AG08395 (cell line): ENCODE results near the gene FTCD.

Experiments used
- DNase-seq: peaks from one replicate; pipeline ENCODE4 v3.0.0; 2012; ENCODE audit warnings: mixed read lengths, low spot score

Gene FTCD

DNA sequence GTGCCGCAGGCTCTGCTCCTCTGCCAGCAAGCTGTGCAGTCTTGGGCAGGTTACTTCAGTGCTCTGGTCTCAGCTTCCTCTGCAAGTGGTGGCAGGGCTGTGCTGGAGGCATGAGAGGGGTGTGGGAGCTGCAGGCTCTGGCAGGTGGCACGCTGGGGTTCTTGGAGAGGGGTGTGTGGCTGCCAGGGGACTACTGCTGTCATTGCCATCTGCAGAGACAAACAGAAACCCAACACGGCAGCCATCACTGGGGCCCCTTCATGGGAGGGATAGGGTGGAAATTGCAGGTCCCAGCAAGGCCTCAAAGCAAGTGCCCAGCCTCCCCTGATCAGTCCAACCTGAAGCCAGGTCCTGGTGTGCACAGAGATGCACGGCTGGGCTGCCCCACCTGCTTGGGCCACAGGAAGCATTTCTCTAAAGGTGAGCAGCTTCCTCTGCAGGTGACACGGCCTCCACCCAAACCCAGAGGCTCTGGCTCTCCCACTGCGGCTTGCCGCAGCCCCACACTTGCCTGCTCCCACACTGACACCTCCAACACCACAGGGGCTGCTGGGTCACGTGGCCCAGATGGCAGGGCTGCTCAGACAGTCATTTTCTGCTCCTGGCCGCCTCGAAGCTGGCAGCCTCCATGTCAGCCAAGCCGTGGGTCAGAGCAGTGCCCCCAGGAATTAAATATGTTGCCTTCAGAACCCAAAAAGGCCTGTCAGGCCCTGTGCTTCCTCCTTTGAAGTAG, 61.5 kb downstream of the FTCD start:
- DNase-seq, result no peak

DNA sequence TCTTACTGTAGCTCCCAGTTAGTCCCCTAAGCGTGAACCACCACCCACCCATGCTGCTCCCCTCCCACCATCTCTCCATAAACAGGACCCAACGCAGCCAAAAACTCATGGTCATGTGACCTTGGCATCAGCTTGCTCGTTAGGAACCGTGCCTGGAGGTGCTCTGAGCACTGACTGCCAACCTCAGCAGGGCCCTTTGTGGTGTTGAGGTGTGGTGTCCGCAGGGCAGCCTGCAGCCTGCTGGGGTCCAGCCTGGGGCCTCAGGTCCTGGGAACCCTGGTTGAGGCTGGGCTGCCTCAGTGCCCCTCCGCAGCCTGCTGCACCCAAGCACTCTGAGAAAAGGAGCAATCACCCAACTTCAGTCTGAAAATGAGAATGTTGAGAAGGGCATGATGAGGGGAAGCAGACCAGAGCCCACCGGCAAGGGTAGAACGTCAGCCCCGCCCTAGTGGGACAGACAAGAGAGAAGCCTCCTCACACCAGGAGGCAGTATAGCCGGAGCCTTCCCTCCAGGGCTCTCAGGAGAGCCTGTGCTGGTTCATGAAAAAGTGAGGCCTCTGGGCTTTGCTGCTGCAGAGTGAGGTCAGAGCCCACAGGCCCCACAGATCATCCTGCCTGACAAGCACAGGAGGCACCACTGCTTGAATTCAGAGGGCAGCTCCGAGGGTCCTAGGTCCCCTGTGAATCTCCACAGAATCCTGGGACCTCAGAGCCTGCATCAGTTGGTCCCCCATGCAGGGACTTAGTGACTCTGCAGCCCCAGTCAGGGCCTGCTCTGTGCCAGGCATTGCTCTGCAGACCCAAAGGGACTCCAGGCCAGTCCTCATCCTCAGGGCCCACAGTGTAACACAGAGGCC, 62.3 kb downstream of the FTCD start:
- DNase-seq, result no peak

DNA sequence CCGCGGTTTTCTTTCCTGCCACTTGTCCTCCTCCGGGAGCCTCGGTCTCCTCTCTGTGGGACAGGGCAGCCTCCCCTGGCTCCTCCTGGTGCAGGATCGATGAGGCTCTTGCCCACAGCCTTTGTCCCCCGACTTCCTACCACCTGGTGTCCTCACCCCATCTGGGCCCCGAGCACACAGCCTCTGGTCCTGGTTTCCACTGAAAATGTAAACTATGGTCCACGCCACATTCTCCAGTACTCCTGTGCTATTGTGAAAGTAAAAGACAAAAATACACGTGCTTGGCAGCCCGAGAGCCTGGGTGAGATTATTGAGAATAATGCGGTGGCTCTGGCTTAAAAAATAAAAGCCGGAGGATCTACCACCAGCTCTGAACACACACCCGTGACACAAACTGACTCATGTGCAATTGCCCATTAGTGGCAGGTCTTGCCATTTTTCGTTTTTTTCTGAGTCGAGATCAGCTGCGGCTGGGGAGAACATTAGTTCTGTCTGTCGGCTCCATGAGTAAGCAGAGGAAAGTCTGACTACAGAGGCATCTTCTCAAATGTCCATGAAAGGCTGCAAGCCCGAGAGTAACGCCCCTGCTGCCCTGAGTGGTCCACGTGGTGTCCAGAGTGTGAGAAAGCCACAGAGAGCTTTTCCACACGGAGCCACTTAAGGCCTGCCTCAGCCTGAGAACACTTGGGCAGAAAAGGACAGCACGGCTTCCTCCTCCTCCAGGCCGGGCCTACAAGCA, 63.2 kb downstream of the FTCD start:
- DNase-seq, result peak; percentile 95

DNA sequence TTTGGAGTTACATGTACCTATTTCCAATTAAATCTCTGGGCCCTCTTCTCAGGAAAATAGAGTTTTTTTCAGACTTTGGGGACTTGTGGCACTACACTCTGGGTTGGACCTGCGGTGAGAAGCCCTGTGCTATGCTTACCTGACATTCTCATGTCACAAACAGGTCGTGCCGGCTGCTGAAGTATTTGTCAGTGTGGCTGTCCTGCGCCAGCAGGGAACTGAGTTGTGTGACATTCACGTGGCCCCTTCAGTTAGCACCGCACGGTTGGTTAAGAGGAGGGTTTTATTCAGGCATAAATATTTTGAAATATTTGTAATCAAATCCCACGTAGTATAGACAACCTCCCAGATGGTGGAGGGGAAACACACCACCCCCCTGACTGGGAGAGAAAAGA, 63.8 kb downstream of the FTCD start:
- DNase-seq, result no peak

DNA sequence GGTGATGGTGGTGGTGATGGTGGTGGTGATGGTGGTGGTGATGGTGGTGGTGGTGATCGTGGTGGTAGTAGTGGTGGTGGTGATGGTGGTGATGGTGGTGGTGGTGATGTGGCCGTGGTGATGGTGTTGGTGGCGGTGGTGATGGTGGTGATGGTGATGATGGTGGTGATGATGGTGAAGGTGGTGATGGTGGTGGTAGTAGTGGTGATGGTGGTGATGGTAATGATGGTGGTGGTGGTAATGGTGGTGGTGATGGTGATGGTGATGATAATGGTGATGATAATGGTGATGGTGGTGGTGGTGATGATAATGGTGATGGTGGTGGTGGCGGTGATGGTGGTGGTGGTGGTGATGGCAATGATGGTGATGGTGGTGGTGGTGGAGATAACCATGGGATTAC, 64.3 kb downstream of the FTCD start:
- no peak for DNase-seq

DNA sequence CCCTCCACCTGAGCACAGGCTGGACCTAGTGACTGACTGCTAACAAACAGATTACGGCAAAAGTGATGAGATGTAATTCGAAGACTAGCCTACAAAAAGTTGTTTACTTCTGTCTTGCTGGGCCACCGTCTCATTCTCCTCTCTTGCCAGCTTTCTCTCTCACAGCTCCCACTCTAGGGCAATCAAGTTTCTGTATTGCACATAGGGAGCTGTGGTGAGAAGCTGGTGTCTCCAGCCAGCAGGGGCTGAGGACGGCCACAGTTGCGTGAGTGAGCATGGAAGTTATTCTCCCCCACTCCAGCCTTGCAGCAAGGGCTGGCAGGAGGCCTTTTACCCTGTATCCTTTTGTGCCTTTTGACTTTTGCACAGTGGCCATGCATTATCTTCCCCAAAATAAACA, 66.1 kb downstream of the FTCD start:
- DNase-seq, result no peak

DNA sequence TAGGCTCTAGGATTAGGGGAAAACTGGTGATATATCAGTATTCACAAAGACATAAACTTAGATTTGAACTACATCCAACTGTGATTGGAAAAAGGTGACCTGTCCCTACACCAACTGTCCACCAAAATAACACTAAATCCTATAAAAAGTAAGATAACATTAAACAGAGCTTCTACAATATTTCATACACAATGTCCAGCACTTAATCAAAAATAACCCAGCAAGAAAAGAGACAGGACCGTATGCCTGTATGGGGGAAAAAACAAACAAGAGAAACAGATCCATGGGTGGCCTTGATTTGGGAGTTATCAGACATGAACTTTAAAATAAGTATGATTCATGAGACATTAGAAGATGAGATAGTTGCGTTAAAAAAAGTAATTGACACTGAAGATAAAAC, 67.2 kb downstream of the FTCD start:
- no peak for DNase-seq

DNA sequence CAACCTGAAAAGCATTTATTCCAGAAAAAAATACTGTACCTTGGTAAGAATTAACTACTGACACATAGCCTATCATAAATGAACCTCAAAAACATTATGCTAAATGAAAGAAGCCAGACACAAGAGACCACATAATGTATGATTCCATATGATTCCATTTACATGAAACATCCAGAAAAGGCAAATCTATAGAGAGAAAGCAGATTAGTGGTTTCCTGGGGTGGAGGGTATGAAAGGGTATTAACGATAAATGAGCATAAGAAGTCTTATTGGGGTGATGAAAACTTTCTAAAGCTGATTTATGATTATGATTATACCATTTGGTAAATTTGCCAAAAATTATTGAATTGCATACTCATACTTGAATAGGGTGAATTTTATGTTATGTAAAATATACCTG, 67.7 kb downstream of the FTCD start:
- no peak for DNase-seq
